DND-41 (cell line): ENCODE results near the gene SAMD4B.

Experiments
- ATAC-seq: fragments of 200-7000 bp; cut with Tn5 transposase; 3 replicates; pipeline ENCODE4 v1.9.1; 2021; ENCODE audit warnings: low read depth; ENCODE audit not compliant: insufficient read depth
- DNase-seq: peaks from one replicate; pipeline ENCODE4 v3.0.0-alpha.2; 2020
- H2AFZ ChIP-seq: 2 replicates; pipeline ENCODE4 v1.6.0; 2012; ENCODE audit warnings: low read depth, low read length
- H3K27ac ChIP-seq: 2 replicates; pipeline ENCODE4 v1.5.1; 2012; ENCODE audit warnings: low read length, inconsistent platforms
- H3K27me3 ChIP-seq: fragments of 200-600 bp; sonication (generic); 2 replicates; pipeline ENCODE4 v1.6.0; 2012; ENCODE audit warnings: low read length, mild to moderate bottlenecking, inconsistent platforms; ENCODE audit not compliant: insufficient read depth, poor library complexity
- H3K36me3 ChIP-seq: 2 replicates; pipeline ENCODE4 v1.5.1; 2012; ENCODE audit warnings: low read length, inconsistent platforms; ENCODE audit not compliant: insufficient read depth
- H3K4me1 ChIP-seq: 2 replicates; pipeline ENCODE4 v1.5.1; 2012; ENCODE audit warnings: mild to moderate bottlenecking, low read length; ENCODE audit not compliant: insufficient read depth
- H3K4me2 ChIP-seq: 2 replicates; pipeline ENCODE4 v1.6.0; 2012; ENCODE audit warnings: mild to moderate bottlenecking, moderate library complexity, low read length, inconsistent platforms; ENCODE audit not compliant: insufficient read depth
- H3K4me3 ChIP-seq, 2 experiments: fragments of 200-600 bp in 1 of 2; shearing (Covaris generic) in 1 of 2; 2 replicates each; pipeline ENCODE4 v1.5.1; 2012 to 2016; ENCODE audit warnings: inconsistent platforms in 2 of 2, low read length in 2 of 2, mild to moderate bottlenecking in 2 of 2, low read depth in 1 of 2, moderate library complexity in 1 of 2
- H3K79me2 ChIP-seq: 2 replicates; pipeline ENCODE4 v1.6.0; 2012; ENCODE audit warnings: low read length, inconsistent platforms; ENCODE audit not compliant: insufficient read depth
- H3K9ac ChIP-seq: 2 replicates; pipeline ENCODE4 v1.6.0; 2012; ENCODE audit warnings: low read depth, mild to moderate bottlenecking, inconsistent platforms, low read length, moderate library complexity
- H3K9me3 ChIP-seq: 2 replicates; pipeline ENCODE4 v1.5.1; 2012; ENCODE audit warnings: low read length, moderate library complexity, mild to moderate bottlenecking, inconsistent platforms; ENCODE audit not compliant: insufficient read depth, severe bottlenecking
- H4K20me1 ChIP-seq: 2 replicates; pipeline ENCODE4 v1.6.0; 2012; ENCODE audit warnings: low read length; ENCODE audit not compliant: insufficient read depth
- CTCF ChIP-seq: IDR thresholded peaks from 2 replicates; pipeline ENCODE4 v1.5.1; 2012; ENCODE audit warnings: borderline replicate concordance, low read length, moderate library complexity, mild to moderate bottlenecking; ENCODE audit not compliant: poor library complexity, severe bottlenecking; ENCODE audit errors: extremely low read depth
- EZH2 ChIP-seq: IDR thresholded peaks from 3 replicates; pipeline ENCODE4 v1.6.1; 2012; ENCODE audit warnings: borderline replicate concordance, low read depth, mild to moderate bottlenecking, moderate library complexity, low read length, inconsistent platforms; ENCODE audit not compliant: severe bottlenecking

The SAMD4B gene

GRCh38 chr19:39319892-39320248, 22.4 kb upstream of the SAMD4B start:
- Histone ChIP-seq H3K79me2 (peaks cover 12% of the 10 kb centered on the region; the same call in 1 of the 2 replicates), H4K20me1 (no peaks in the 10 kb centered on the region; the same call in 1 of the 2 replicates), H3K9ac (peak overlapping the region; percentile 85), H3K9me3 (no peaks in the 10 kb centered on the region), H3K27me3 (no peaks in the 10 kb centered on the region), H3K27ac (peak overlapping the region; percentile 71), H3K4me3 (peak overlapping the region; percentile 76 to 98; a peak in 3 of 4 replicates), H2AFZ (peak overlapping the region; percentile 85), H3K36me3 (peaks cover 13% of the 10 kb centered on the region), H3K4me1 (peaks cover 24% of the 10 kb centered on the region), H3K4me2 (peak overlapping the region; percentile 98)
- ATAC-seq: no peak
- no peak for DNase-seq
- no peak for TF ChIP-seq CTCF
- no peak for TF ChIP-seq EZH2

- Histone ChIP-seq H3K4me1 (peaks cover 24% of the 10 kb centered on the region), H3K79me2 (peaks cover 12% of the 10 kb centered on the region; the same call in 1 of the 2 replicates), H3K9ac (peak overlapping the region; percentile 5; the same call in 1 of the 2 replicates), H4K20me1 (peaks cover 2% of the 10 kb centered on the region), H3K9me3 (no peaks in the 10 kb centered on the region), H3K36me3 (peaks cover 8% of the 10 kb centered on the region; the same call in 1 of the 2 replicates), H2AFZ (peak overlapping the region; percentile 23), H3K4me3 (peak overlapping the region in 1 of 2 experiments; percentile 28; a peak in 2 of 4 replicates), H3K27ac (peak overlapping the region; percentile 6), H3K27me3 (no peaks in the 10 kb centered on the region), H3K4me2 (peak overlapping the region; percentile 44)
- TF ChIP-seq EZH2 (no peak), CTCF (no peak)
- peak; percentile 54; the same call in 1 of the 3 replicates for ATAC-seq
- DNase-seq: no peak
Measured at GRCh38 chr19:39321117-39321831, 20.9 kb upstream of the SAMD4B start.

- H3K27ac ChIP-seq: no peak overlapping the region; the same call in 1 of the 2 replicates
- H3K9ac ChIP-seq: no peak overlapping the region
- H2AFZ ChIP-seq: no peak overlapping the region
- ATAC-seq (no peak), DNase-seq (no peak)
- peaks cover 12% of the 10 kb centered on the region; the same call in 1 of the 2 replicates for H3K79me2 ChIP-seq
- H3K36me3 ChIP-seq: peaks cover 7% of the 10 kb centered on the region; the same call in 1 of the 2 replicates
- H3K4me3 ChIP-seq: no peak overlapping the region
- no peaks in the 10 kb centered on the region for H3K9me3 ChIP-seq
- TF ChIP-seq CTCF (no peak), EZH2 (no peak)
- peaks cover 24% of the 10 kb centered on the region for H3K4me1 ChIP-seq
- H4K20me1 ChIP-seq: peaks cover 6% of the 10 kb centered on the region
- H3K4me2 ChIP-seq: no peak overlapping the region
- no peaks in the 10 kb centered on the region for H3K27me3 ChIP-seq
Measured at GRCh38 chr19:39321832-39322176, 20.4 kb upstream of the SAMD4B start.
